ENCODE measurements around the gene CARS2.

- no peak for TF ChIP-seq POLR2A (IDR thresholded peaks at IDR 0.05)
- no peak for TF ChIP-seq CTCF (IDR thresholded peaks at IDR 0.05)
Measured at GRCh38 chr13:110698689-110699088, 7.2 kb downstream of the CARS2 start.

Measured in testis (tissue), 2 donors.